Glomerular endothelial cell (primary cell): ENCODE measurements around the gene STK32C. TPM values are rescaled to one million over a fixed set of nuclear protein-coding genes. Genes with fewer than 3 reads are reported as not detected.

Experiments used
- DNase-seq: peaks from one replicate; pipeline ENCODE4 v3.0.0-alpha.2; 2011; ENCODE audit warnings: low read depth, low spot score; ENCODE audit errors: extremely low read depth
- total RNA-seq: library from RNA; depleted of rRNA; stranded (reverse); fragments of >200 nt; gene quantifications from 2 replicates; pipeline ENCODE4 v1.2.3, GENCODE V29; 2015

STK32C gene
- total RNA-seq, 1 donor from 2014 or later = 7.8 TPM

- DNase-seq = no peak
These were observed 105.4 kb downstream of the STK32C start for GRCh38 chr10:132202070-132202970.

DNA sequence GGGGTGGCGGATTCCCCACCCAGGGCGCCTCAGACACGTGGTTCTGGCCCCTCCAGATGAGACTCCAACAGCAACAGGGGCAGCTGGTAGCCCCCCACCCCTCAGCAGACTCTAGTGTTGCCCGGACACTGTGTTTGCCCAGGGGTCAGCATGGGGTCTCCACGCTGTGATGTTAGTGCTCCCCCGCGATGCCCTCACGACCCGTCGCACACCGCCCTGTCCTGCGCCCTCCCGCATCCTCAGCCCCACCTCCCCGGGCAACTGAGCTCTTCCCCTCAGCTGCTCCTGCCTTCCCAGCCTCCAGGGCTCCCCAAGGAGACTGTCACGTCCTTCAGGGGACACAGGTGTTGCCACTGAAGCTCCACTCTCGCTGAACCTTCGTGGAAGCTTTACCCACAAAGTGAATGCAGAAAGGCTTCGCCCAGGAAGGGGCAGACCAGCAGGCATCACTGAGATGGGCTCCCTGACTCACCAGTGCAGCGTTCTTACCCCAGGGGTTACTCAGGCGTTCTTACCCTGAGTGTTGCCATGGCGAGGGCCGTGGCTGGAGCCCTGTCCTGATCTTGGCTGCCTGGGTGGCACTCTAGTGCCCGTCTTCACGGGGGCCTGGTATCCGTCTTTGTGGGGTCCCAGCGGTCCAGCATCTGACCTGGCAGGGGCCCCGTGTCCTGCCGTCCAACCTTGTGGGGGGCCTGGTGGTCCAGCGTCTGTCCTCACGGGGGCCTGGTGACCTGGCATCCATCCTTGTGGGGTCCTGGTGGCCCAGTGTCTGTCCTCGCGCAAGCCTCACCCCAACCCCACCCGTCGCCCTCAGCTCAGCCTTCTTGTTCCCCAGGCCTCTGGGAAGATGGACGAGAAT is 106.4 kb downstream of the STK32C start:
- DNase-seq = no peak

DNA sequence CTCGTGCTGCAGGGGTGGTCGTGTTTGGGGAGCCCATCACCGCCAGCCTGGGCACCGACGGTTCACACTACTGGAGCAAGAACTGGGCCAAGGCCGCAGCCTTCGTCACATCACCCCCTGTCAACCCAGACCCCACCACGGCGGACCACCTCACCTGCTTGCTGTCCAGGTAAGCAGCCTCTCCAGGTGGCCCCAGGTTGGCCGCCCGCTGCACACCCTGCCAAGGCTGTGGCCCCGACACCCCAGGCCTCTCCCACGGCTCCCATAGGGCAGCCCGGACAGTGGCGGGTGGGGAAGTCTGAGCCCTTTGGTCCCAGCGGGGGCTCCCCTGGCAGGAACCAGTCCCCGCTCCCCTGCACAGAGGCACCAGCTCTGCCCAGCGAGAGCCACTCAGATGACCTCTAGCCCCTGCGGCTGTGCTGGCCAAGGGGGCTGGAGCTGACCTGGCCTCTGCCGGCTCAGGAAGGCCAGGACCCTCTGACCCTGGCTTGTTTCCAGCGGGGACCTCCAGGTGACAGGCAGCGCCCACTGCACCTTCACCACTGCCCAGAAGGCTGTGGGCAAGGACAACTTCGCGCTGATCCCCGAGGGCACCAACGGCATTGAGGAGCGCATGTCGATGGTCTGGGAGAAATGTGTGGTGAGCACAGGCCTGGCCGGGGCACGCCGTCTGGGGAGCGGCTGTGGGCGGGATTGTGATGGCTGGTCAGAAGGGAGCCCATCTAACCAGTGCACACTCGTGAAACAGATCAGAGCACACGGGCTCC is 107.2 kb downstream of the STK32C start:
- no peak for DNase-seq

DNA sequence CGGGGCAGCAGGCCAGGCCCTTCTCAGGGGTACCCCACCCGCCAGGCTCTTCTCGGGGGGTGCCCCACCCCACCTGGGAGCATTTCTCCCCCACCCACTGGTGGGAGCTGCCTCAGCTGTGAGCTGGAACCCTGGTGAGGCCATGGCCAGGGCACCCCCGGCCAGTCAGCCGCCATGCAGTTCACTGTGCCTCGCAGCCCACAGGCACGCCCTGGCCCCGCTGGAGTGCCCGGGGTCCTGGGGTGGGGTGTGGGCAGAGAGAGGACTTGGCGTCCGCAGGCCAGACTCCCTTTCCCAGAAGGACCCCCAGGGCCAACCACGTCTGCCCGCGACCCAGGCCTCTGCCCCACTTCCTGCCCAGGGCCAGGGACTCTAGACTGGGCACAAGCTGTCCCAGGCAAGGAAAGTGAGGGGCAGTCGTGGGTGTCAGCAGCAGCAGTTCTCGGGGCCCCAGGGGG is 107.9 kb downstream of the STK32C start:
- DNase-seq = no peak

DNA sequence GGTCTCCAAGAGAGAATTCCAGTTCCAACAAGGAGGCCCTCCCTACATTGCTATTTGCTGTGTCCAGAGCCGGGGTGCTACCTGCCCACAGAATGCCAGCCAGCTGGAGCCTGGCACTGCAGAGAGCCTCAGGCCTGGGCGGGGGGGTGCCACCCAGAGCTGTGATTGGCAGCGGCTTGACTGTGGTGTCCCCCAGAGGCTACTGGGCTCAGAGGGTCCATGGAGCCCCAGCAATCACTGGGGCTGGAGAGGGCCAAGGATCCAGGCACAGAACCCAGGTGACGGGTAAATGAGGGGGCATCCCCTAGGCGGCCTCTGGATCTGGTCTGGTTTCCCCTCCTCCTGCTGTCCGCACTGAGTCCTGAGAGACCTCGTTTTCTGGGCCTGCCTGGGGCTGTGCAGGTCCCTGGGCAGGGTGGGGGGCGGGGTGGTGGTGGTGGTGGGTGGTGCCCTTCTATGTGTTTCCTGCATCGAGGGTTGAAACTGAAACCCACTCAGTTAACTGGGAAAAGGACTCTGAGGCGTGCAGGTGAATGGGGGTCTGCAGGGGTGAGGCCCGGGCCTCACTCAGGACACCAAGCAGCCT is 108.4 kb downstream of the STK32C start:
- no peak for DNase-seq

DNA sequence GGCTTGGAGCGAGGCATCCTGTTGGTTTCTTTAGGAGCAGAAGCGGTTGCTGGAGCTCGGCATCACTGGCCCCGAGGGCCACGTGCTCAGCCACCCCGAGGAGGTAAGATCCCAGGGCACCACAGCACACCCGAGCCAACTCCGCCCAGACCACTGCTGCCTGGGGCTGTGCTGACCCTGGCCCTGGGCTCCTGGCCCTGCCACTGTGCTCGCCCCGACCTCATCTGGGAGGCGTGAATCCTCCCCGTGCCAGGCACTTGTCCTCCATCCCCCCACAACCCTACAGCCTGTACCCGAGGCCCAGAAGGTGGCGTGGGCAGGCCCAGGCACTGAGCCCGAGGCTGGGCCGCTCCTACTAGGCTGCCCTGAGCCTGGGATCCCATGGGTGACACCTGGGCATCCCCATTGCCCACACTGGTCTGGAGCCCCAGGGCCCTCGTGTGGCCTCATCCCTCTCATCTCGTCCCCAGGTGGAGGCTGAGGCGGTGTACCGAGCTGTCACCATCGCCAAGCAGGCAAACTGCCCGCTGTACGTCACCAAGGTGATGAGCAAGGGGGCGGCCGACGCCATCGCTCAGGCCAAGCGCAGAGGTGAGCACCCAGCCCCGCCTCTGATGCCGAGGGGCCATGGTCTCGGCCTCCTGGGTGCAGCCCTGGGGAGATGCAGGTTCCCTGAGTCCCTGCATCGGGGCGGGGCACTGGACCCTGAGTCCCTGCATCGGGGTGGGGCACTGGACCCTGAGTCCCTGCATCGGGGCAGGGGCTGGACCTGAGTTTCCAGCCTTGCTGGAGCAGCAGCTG is 109.2 kb downstream of the STK32C start:
- no peak for DNase-seq

GRCh38 chr10:132198068-132198370 is 109.7 kb downstream of the STK32C start:
- DNase-seq = no peak

DNA sequence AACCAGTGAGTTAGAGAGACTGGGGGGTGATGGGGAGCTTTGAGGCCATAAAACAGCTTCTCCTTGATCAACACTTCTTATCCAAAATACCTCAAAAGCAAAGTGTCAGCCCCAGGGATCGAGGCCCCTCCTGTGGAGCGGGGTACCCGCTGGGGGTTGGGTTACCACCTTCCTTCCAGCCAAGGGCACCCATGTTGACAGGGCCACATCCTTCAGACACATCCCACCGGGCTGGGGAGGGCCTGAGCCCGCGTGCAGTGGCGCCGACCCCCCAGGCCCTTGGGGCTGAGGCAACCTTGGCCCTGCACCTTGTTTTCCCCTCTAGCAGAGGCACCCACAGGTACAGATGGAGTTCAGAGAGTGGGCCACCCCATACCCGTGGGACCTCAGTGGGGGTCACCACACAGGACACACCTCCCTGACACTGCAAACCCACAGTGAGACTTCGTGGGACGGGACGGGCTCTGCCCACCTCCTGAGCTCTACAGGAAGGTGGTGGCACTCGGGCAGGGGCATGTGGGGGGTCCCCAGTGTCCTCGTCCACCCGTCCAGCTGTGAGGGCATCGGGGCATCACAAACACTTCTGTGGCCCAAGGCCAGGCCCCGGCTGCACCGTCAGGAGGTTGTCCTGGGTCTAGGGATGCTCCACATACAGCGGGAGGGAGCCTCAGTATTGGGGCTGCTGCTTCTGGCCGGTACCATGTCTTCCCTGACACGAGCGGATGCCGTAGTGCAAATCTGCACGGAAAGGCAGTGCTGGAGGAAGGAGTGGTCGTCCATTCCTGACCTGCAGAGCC is 110.3 kb downstream of the STK32C start:
- no peak for DNase-seq

DNA sequence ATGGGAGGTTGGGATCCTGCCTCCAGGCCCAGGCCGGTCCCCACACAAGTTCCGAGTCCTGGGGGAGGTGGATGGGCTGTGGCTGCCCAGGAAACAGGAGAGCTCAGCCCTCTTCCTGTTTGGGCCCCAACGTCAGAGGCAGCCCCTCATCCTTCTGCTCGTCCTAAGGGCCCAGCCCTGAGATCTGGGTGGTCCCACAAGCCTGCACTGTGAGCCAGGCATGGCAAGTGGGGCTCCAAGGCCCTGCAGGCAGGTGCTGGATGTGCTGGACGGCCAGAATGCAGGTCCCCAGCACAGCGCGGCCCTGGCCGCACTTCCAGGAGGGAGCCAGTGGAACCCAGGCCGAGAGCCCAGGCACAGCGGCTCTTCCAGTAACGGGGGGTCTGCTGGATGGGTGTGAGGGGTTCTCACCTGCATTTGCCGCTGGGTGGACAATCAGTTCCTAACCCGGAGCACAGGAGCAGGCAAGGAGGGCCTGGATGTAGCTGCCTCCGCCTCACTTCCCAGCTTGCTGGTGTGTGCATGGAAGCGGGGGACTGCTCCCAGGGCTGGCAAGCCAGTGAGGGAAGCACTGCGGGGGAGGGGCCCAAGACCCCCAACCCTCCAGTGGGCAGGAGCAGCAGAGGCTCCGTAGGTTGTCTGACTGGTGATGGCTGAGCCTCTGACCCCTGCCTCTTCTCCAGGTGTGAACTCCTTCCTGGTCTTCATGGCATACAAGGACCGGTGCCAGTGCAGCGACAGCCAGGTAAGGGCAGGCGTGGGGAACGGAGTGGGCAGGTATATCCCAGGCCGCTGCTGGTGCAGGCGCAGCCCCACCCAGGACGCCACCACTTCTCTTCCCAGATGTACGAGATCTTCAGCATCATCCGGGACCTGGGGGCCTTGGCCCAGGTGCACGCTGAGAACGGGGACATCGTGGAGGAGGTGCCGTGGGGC is 111.3 kb downstream of the STK32C start:
- no peak for DNase-seq

GRCh38 chr10:132195366-132196075 is 112.2 kb downstream of the STK32C start:
- no peak for DNase-seq

- no peak for DNase-seq
These were observed 113.0 kb downstream of the STK32C start for GRCh38 chr10:132194726-132195125.

DNA sequence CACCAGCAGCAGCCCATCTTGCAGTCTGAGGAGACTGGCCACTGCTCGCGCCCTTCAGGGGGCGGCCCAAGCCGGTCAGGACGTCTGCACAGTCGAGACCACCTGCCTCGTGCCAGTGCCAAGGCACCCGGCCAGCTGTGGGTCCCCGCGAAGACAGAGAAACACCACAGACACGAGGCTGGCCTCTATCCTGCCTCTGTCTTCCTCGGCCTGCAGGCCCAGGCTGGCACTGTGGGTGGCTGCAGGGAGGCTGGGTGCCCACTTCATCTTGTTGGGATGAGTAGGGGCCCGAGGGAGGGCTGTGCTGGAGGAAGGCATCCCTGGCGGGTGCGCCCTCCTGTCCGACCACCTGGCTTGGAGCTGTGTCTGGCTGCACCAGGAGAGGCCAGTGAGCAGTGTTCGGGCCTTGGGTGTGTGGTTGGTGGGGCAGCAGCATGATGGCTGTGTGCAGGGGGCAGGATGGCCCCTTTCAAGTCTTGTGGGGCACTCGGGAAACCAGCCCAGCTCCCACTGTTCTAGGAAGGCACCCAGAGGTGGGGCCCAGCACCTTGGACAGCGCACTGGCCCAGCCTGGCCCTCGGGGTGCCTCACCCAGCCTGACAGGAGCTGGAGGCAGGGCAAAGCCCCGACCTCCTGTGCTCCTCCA is 113.7 kb downstream of the STK32C start:
- DNase-seq = no peak

GRCh38 chr10:132192991-132193665 is 114.6 kb downstream of the STK32C start:
- no peak for DNase-seq

GRCh38 chr10:132192076-132192975 is 115.4 kb downstream of the STK32C start:
- DNase-seq = no peak

- DNase-seq = no peak
These were observed 117.8 kb downstream of the STK32C start for GRCh38 chr10:132189810-132190422.
